HEK293 (cell line): ENCODE results near the gene RBM19.
A peak's percentile ranks its signal among the peaks of the same experiment; 100 is the strongest.

ENCODE experiments used
- CTCF ChIA-PET: fragments of 350-600 bp; formaldehyde crosslinking; extraction: SDS; loops from one replicate; lab custom pipeline; 2021; ENCODE audit warnings: antibody characterized with exemption; lab: Yijun Ruan, JAX
- POLR2A ChIA-PET: fragments of 300-600 bp; formaldehyde crosslinking; extraction: SDS; loops from one replicate; lab custom pipeline; 2020; ENCODE audit warnings: antibody characterized with exemption, inconsistent platforms; lab: Yijun Ruan, JAX
- H3K27ac ChIP-seq: fragments of 200-500 bp; sonication (Bioruptor generic); 2 replicates; pipeline ENCODE4 v1.5.1; 2014; ENCODE audit warnings: low read depth, low read length, control low read depth, inconsistent platforms; ENCODE audit errors: extremely low read depth
- H3K36me3 ChIP-seq, 2 experiments: fragments of 200-500 bp in 1 of 2; sonication (Bioruptor generic) in 1 of 2; 1 replicate in 1 of 2; 2 replicates in 1 of 2; pipeline ENCODE4 v1.5.1; 2014 to 2017; ENCODE audit warnings: inconsistent platforms in 2 of 2, low read length in 2 of 2; ENCODE audit not compliant: control insufficient read depth in 2 of 2, insufficient read depth in 1 of 2
- H3K4me1 ChIP-seq: fragments of 200-500 bp; sonication (Bioruptor generic); 2 replicates; pipeline ENCODE4 v1.5.1; 2014; ENCODE audit warnings: mild to moderate bottlenecking, low read length, inconsistent platforms; ENCODE audit not compliant: control insufficient read depth, insufficient read depth
- H3K4me3 ChIP-seq: 2 replicates; pipeline ENCODE4 v1.5.1; 2011; ENCODE audit warnings: low read depth, mild to moderate bottlenecking, control low read depth, low read length, moderate library complexity
- H3K9me3 ChIP-seq: fragments of 200-500 bp; sonication (Bioruptor generic); 2 replicates; pipeline ENCODE4 v1.5.1; 2014; ENCODE audit warnings: low read depth, low read length, inconsistent platforms; ENCODE audit not compliant: control insufficient read depth, insufficient read depth
- CTCF ChIP-seq: fragments of 450-650 bp; formaldehyde crosslinking; IDR thresholded peaks from 2 replicates; pipeline ENCODE4 v1.5.1; 2016; ENCODE audit warnings: missing biosample characterization, missing genetic modification characterization
- KLF17 ChIP-seq: fragments of 450-650 bp; formaldehyde crosslinking; IDR thresholded peaks from 2 replicates; pipeline ENCODE4 v1.5.1; 2016; ENCODE audit warnings: missing biosample characterization, missing genetic modification characterization
- YY2 ChIP-seq: fragments of 450-650 bp; formaldehyde crosslinking; IDR thresholded peaks from 2 replicates; pipeline ENCODE4 v1.5.1; 2016; ENCODE audit warnings: missing biosample characterization, missing genetic modification characterization
- ZBTB11 ChIP-seq: fragments of 450-650 bp; formaldehyde crosslinking; conservative IDR thresholded peaks from 2 replicates; pipeline ENCODE4 v1.5.1; 2016; ENCODE audit warnings: low read depth, missing biosample characterization, missing genetic modification characterization
- ZNF18 ChIP-seq: fragments of 450-650 bp; formaldehyde crosslinking; IDR thresholded peaks from 2 replicates; pipeline ENCODE4 v1.5.1; 2016; ENCODE audit warnings: missing biosample characterization, missing genetic modification characterization
- ZNF223 ChIP-seq: fragments of 450-650 bp; formaldehyde crosslinking; IDR thresholded peaks from 2 replicates; pipeline ENCODE4 v1.5.1; 2016; ENCODE audit warnings: missing biosample characterization, missing genetic modification characterization
- ZNF473 ChIP-seq: fragments of 450-650 bp; formaldehyde crosslinking; IDR thresholded peaks from 2 replicates; pipeline ENCODE4 v1.5.1; 2017; ENCODE audit warnings: missing biosample characterization, missing genetic modification characterization
- ZNF548 ChIP-seq: fragments of 450-650 bp; formaldehyde crosslinking; IDR thresholded peaks from 2 replicates; pipeline ENCODE4 v1.5.1; 2016; ENCODE audit warnings: missing biosample characterization, missing genetic modification characterization
- ZNF660 ChIP-seq: fragments of 450-650 bp; IDR thresholded peaks from 2 replicates; pipeline ENCODE4 v1.5.1; 2018; ENCODE audit warnings: missing biosample characterization, mild to moderate bottlenecking, missing genetic modification characterization
- TF ChIP-seq, protein P1 (sequence below): fragments of 450-650 bp; formaldehyde crosslinking; optimal IDR thresholded peaks from 2 replicates; pipeline ENCODE3; 2016; ENCODE audit warnings: missing biosample characterization, mild to moderate bottlenecking, missing genetic modification characterization
- TF ChIP-seq, protein P2 (sequence below): fragments of 450-650 bp; formaldehyde crosslinking; IDR thresholded peaks from 2 replicates; pipeline ENCODE4 v1.5.1; 2016; ENCODE audit warnings: missing biosample characterization, missing genetic modification characterization

The RBM19 gene

DNA sequence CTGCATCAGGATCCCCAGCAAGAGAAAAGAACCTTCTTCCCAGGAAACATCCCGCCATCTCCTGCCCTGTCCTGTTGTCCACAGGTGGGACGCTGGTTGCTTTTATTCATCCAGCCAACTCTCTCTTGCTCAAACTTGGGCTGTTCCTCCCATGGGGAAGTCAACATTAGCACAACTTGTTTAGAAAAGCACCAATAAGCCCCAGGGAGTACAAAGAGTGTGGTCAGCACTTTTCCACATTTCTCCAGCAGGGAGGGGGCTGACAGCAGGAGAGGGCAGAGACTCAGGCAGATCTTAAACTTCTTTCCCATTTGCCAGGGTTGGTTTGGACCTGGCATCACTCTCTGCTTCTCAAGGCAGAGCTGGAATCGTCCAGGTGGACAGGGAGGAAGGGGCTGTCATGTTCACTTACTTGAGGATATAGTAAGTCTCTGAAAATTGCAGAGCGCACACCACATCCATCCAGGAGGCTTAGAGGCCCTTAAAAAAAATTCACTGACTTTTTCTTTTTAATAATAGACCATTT lies 74.9 kb downstream of the RBM19 start:
- CTCF ChIA-PET, result no interaction called here
- no peaks in the 10 kb centered on the region for H3K9me3 ChIP-seq
- no peaks in the 10 kb centered on the region for H3K4me1 ChIP-seq
- H3K27ac ChIP-seq, result no peak overlapping the region
- POLR2A ChIA-PET, result no interaction called here
- H3K4me3 ChIP-seq, result no peak overlapping the region
- no peaks in the 10 kb centered on the region for H3K36me3 ChIP-seq
- TF ChIP-seq ZNF548 (tag by site-specific recombination), result no peak
- no peak for TF ChIP-seq ZNF18
- no peak for TF ChIP-seq YY2 (tag by site-specific recombination)
- TF ChIP-seq ZNF660 (tag by site-specific recombination), result no peak

GRCh38 chr12:113889891-113890581 lies 76.1 kb downstream of the RBM19 start:
- POLR2A ChIA-PET, result no interaction called here
- H3K27ac ChIP-seq, result no peak overlapping the region
- CTCF ChIA-PET, result interaction anchor here (0.8 to 0.9 kb wide), 2 partner anchors 10 to 429 kb away, joined by 3 to 4 read pairs; no protein-coding TSS in a partner anchor

GRCh38 chr12:113889076-113889475 lies 77.0 kb downstream of the RBM19 start:
- no peak overlapping the region for H3K4me3 ChIP-seq
- POLR2A ChIA-PET, result no interaction called here

More at GRCh38 chr12:113889891-113890581, 76.1 kb downstream of the RBM19 start:
- Histone ChIP-seq H3K36me3 (no peaks in the 10 kb centered on the region), H3K9me3 (no peaks in the 10 kb centered on the region), H3K4me3 (no peak overlapping the region), H3K4me1 (no peaks in the 10 kb centered on the region)
- TF ChIP-seq, protein P1, sequence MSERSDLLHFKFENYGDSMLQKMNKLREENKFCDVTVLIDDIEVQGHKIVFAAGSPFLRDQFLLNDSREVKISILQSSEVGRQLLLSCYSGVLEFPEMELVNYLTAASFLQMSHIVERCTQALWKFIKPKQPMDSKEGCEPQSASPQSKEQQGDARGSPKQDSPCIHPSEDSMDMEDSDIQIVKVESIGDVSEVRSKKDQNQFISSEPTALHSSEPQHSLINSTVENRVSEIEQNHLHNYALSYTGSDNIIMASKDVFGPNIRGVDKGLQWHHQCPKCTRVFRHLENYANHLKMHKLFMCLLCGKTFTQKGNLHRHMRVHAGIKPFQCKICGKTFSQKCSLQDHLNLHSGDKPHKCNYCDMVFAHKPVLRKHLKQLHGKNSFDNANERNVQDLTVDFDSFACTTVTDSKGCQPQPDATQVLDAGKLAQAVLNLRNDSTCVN (tag by site-specific recombination), result no peak
- TF ChIP-seq, protein P2, sequence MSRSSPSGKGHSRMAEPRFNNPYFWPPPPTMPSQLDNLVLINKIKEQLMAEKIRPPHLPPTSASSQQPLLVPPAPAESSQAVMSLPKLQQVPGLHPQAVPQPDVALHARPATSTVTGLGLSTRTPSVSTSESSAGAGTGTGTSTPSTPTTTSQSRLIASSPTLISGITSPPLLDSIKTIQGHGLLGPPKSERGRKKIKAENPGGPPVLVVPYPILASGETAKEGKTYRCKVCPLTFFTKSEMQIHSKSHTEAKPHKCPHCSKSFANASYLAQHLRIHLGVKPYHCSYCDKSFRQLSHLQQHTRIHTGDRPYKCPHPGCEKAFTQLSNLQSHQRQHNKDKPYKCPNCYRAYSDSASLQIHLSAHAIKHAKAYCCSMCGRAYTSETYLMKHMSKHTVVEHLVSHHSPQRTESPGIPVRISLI, result no peak
- TF ChIP-seq ZNF473 (tag by site-specific recombination) (no peak), ZNF223 (tag by site-specific recombination) (no peak), ZNF548 (tag by site-specific recombination) (no peak), KLF17 (tag by site-specific recombination) (no peak)

More at GRCh38 chr12:113889076-113889475, 77.0 kb downstream of the RBM19 start:
- CTCF ChIA-PET, result no interaction called here
- TF ChIP-seq CTCF (tag by site-specific recombination) (0 out of 2 replicates have a peak, but pooled peaks have one; percentile 24), ZBTB11 (tag by site-specific recombination) (no peak)
- TF ChIP-seq, all 188 proteins: peak for 1
- Histone ChIP-seq H3K4me1 (no peaks in the 10 kb centered on the region), H3K36me3 (no peaks in the 10 kb centered on the region), H3K9me3 (no peaks in the 10 kb centered on the region), H3K27ac (no peak overlapping the region)
